AG09309 (cell line): ENCODE results near the gene DISP3.

Experiments used
- DNase-seq: peaks from one replicate; pipeline ENCODE4 v3.0.0-alpha.2; 2010; ENCODE audit warnings: low read depth
- H3K4me3 ChIP-seq: 2 replicates; pipeline ENCODE4 v1.5.1; 2011; ENCODE audit warnings: mild to moderate bottlenecking, low read depth, low read length, moderate library complexity; ENCODE audit not compliant: control insufficient read depth
- TF ChIP-seq, protein P1 (sequence below): IDR thresholded peaks from 2 replicates; pipeline ENCODE4 v1.5.1; 2011; ENCODE audit warnings: mild to moderate bottlenecking, low read depth, low read length, inconsistent platforms; ENCODE audit not compliant: insufficient read depth, control insufficient read depth; ENCODE audit errors: missing control alignments

Gene DISP3

DNA sequence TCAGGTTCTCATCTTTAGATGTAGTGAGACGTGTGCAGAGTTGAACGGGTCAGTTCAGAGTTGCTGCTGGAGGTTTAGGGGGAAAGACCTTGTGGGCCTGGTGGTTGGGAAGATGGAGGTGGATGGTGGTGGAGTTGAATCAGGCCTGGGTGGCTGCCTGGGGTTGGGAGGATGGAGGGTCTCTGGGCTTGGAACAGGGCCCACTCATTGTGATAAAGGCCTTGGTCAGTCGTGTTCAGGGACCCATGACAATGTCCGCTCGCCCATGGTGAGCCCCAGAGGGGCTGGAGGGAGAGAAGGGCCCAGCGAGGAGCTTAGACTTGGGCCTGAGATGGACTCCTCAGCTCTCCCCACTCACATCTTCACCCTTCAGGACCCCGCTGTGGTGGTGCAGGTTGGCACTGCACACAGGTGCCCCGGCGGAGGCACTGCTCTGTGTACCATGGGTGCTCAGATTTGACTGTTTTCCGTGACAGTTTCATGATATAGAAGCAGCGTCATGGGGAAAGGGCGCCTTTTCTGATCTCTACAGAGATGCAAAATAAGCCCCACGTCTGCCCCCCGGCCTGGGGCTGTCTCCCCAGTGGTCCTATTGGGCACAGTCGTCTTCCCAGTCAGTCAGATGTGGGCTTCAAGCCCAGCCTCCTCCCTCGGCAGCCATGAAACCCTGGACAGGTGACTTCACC, 39.2 kb downstream of the DISP3 start:
- H3K4me3 ChIP-seq = no peak overlapping the region
- no peak for DNase-seq
- TF ChIP-seq, protein P1, sequence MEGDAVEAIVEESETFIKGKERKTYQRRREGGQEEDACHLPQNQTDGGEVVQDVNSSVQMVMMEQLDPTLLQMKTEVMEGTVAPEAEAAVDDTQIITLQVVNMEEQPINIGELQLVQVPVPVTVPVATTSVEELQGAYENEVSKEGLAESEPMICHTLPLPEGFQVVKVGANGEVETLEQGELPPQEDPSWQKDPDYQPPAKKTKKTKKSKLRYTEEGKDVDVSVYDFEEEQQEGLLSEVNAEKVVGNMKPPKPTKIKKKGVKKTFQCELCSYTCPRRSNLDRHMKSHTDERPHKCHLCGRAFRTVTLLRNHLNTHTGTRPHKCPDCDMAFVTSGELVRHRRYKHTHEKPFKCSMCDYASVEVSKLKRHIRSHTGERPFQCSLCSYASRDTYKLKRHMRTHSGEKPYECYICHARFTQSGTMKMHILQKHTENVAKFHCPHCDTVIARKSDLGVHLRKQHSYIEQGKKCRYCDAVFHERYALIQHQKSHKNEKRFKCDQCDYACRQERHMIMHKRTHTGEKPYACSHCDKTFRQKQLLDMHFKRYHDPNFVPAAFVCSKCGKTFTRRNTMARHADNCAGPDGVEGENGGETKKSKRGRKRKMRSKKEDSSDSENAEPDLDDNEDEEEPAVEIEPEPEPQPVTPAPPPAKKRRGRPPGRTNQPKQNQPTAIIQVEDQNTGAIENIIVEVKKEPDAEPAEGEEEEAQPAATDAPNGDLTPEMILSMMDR = no peak

DNA sequence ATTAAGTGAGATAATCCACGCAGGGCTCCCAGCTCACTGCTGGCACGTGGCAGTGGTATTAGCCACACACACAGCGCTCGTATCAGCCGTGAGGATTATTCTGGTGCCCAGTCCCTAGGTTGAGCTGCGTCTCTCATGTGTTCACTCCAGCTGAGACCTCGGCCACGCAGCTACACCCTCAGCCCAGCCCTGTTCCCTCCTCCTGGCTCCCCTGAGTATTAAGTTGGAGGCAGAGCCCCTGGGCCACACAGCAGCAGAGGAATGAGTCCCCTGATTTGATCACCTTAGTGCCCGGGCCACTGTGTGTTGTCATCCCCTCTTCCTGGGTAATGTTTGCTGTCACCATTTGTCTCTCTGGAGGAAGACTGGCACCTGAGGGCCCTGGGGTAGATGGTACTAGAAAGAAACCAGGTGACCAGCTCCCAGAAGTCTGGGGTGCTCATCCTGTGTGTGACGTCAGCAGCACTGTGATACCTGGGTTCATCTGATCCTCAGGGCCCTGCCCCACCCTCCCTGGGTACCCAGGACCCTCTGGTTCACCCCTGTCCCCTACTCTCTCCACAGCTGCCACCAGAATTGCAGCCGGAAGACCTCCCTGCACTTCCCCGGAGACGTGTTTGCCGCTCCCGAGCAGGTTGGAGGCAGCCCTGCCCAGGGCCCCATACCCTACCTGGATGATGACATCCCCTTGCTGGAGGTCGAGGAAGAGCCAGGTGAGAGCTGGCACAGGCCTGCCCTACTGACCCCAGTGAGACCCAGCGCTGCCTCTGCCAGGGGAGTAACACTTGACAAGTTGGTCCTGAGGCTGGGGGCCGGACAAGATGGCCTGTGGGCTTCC, 40.1 kb downstream of the DISP3 start:
- H3K4me3 ChIP-seq = no peak overlapping the region
- TF ChIP-seq, protein P1 = no peak
- DNase-seq = no peak

DNA sequence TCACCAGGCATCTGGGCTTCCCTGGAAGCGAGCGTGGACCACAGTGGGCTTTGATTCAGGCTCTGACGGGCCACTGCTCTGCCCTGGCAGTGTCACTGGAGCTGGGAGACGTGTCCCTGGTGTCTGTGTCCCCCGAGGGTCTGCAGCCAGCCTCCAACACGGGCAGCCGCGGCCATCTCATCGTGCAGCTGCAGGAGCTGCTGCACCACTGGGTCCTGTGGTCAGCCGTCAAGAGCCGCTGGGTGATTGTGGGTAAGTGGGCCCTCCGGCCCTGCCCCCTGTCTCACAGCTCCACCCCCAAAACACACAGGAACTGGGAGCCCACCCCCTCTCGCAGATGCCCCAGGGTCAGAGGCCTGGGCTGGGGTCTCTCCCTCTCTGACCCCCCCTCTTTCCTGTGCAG, 40.7 kb downstream of the DISP3 start:
- no peak overlapping the region for H3K4me3 ChIP-seq
- TF ChIP-seq, protein P1 = no peak
- no peak for DNase-seq

GRCh38 chr1:11520531-11521233, 41.7 kb downstream of the DISP3 start:
- TF ChIP-seq, protein P1 = no peak
- H3K4me3 ChIP-seq = no peak overlapping the region
- no peak for DNase-seq

GRCh38 chr1:11521582-11522399, 42.8 kb downstream of the DISP3 start:
- DNase-seq = no peak
- TF ChIP-seq, protein P1 = no peak
- H3K4me3 ChIP-seq = no peak overlapping the region
